HepG2 (cell line): ENCODE data around the gene INSYN2B. TPM values are rescaled to one million over a fixed set of nuclear protein-coding genes. Genes with fewer than 3 reads are reported as not detected.

Experiments
- ATAC-seq: fragments of 200-7000 bp; cut with Tn5 transposase; 3 replicates; pipeline ENCODE4 v1.9.1; 2020; ENCODE audit warnings: mild to moderate bottlenecking, moderate library complexity
- BruUV-seq: library from RNA; stranded (reverse); fragments of 400-500 nt; replicated peaks from 2 replicates; lab custom pipeline; 2021; lab: Mats Ljungman, UMichigan
- CTCF ChIA-PET: fragments of 300-600 bp; formaldehyde crosslinking; extraction: SDS; loops from one replicate; lab custom pipeline; 2021; ENCODE audit warnings: low total read pairs, inconsistent platforms, low intra/inter-chr PET ratio; lab: Yijun Ruan, JAX
- POLR2A ChIA-PET: fragments of 350-600 bp; sonication (Branson Sonifier 250); formaldehyde crosslinking; loops from one replicate; lab custom pipeline; 2020; ENCODE audit warnings: antibody characterized with exemption, inconsistent platforms; lab: Yijun Ruan, JAX
- DNase-seq: peaks from one replicate; pipeline ENCODE4 v3.0.0-alpha.2; 2015; ENCODE audit warnings: low spot score
- FAIRE-seq: peaks from 3 replicates; lab custom pipeline; 2011; peaks lifted over from hg19 to GRCh38; lab: Jason Lieb, UNC
- H2AFZ ChIP-seq: one replicate; pipeline ENCODE4 v1.6.1; 2011; ENCODE audit warnings: low read length, inconsistent platforms
- H3K27ac ChIP-seq: fragments of 300-600 bp; 3 replicates; pipeline ENCODE4 v1.8.0; 2011; ENCODE audit warnings: mixed run types, mild to moderate bottlenecking, mixed read lengths, low read length, inconsistent platforms; ENCODE audit not compliant: insufficient read depth; ENCODE audit errors: extremely low read length
- H3K27me3 ChIP-seq, 2 experiments: fragments of 200-600 bp in 1 of 2; 2 replicates in 1 of 2; 3 replicates in 1 of 2; pipeline versions ENCODE4 v1.6.0 to v1.8.0; 2011; ENCODE audit warnings: low read length in 2 of 2, mild to moderate bottlenecking in 2 of 2, moderate library complexity in 2 of 2, inconsistent platforms in 1 of 2; ENCODE audit not compliant: insufficient read depth in 2 of 2, control insufficient read depth in 1 of 2
- H3K36me3 ChIP-seq, 2 experiments: fragments of 200-600 bp in 1 of 2; replicated peaks in 1 of 2; 2 replicates in 1 of 2; 3 replicates in 1 of 2; pipeline versions ENCODE4 v1.5.1 to v1.8.0; 2011; ENCODE audit warnings: low read length in 2 of 2, inconsistent platforms in 1 of 2; ENCODE audit not compliant: insufficient read depth in 2 of 2, control insufficient read depth in 1 of 2
- H3K4me1 ChIP-seq: 2 replicates; pipeline ENCODE4 v1.5.1; 2012; ENCODE audit warnings: low read length, inconsistent platforms; ENCODE audit not compliant: insufficient read depth
- H3K4me2 ChIP-seq: 2 replicates; pipeline ENCODE4 v1.6.0; 2011; ENCODE audit warnings: low read depth, low read length, inconsistent platforms
- H3K4me3 ChIP-seq, 3 experiments: fragments of 200-600 bp in 1 of 3; sonication (generic), shearing (Covaris generic) in 1 of 3; replicated peaks in 1 of 3; 2 replicates each; pipeline ENCODE4 v1.5.1; 2011 to 2016; ENCODE audit warnings: low read length in 3 of 3, inconsistent platforms in 2 of 3, low read depth in 2 of 3, mild to moderate bottlenecking in 2 of 3, control low read depth in 1 of 3, mixed read lengths in 1 of 3; ENCODE audit not compliant: insufficient read depth in 1 of 3
- H3K79me2 ChIP-seq: one replicate; pipeline ENCODE4 v1.6.1; 2011; ENCODE audit warnings: low read length, inconsistent platforms; ENCODE audit not compliant: insufficient read depth
- H3K9ac ChIP-seq: 2 replicates; pipeline ENCODE4 v1.6.0; 2011; ENCODE audit warnings: mild to moderate bottlenecking, low read depth, low read length, inconsistent platforms; ENCODE audit not compliant: insufficient read depth
- H3K9me3 ChIP-seq: 2 replicates; pipeline ENCODE4 v1.5.1; 2012; ENCODE audit warnings: mild to moderate bottlenecking, low read length
- H4K20me1 ChIP-seq: 2 replicates; pipeline ENCODE4 v1.6.0; 2011; ENCODE audit warnings: inconsistent platforms, mild to moderate bottlenecking, low read length, moderate library complexity; ENCODE audit not compliant: insufficient read depth
- HOXA7 ChIP-seq: sonication (generic); formaldehyde crosslinking; IDR thresholded peaks from 2 replicates; pipeline ENCODE4 v1.8.1; 2022; ENCODE audit warnings: mild to moderate bottlenecking, missing genetic modification reagents, moderate library complexity
- PHF20 ChIP-seq: sonication (generic); formaldehyde crosslinking; IDR thresholded peaks from 2 replicates; pipeline ENCODE4 v1.5.0; 2020; ENCODE audit warnings: mild to moderate bottlenecking, missing genetic modification reagents
- SSRP1 ChIP-seq: IDR thresholded peaks from 2 replicates; pipeline ENCODE4 v1.6.1; 2016; ENCODE audit warnings: control low read depth
- XBP1 ChIP-seq: sonication (generic); formaldehyde crosslinking; IDR thresholded peaks from 2 replicates; pipeline ENCODE4 v1.5.0; 2020; ENCODE audit warnings: missing genetic modification reagents
- ZFP82 ChIP-seq: sonication (generic); formaldehyde crosslinking; IDR thresholded peaks from 2 replicates; pipeline ENCODE4 v1.5.1; 2020; ENCODE audit warnings: mild to moderate bottlenecking, missing genetic modification reagents, borderline replicate concordance
- ZNF232 ChIP-seq: sonication (generic); formaldehyde crosslinking; IDR thresholded peaks from 2 replicates; pipeline ENCODE4 v1.4.0; 2020; ENCODE audit warnings: missing genetic modification reagents, borderline replicate concordance
- ZNF589 ChIP-seq: sonication (generic); formaldehyde crosslinking; conservative IDR thresholded peaks from 2 replicates; pipeline ENCODE4 v1.8.0; 2022; ENCODE audit warnings: mild to moderate bottlenecking, moderate library complexity, missing genetic modification reagents
- ZNF720 ChIP-seq: sonication (generic); formaldehyde crosslinking; IDR thresholded peaks from 2 replicates; pipeline ENCODE4 v1.4.0; 2020; ENCODE audit warnings: missing genetic modification reagents
- WGBS: methylation state at CpG from one replicate; pipeline ENCODE4 v1.1.6; 2017; ENCODE audit warnings: low lambda C conversion rate; 5-methylcytosine and 5-hydroxymethylcytosine counted together
- in situ Hi-C: cut with HindIII; loops from 2 replicates; pipeline ENCODE4 v1.10.0; 2017; ENCODE audit warnings: low pct_unique_long_range_greater_than_20kb; ENCODE audit not compliant: extremely low pct_ligation_motif_present
- intact Hi-C: fragments of 100-400 bp; cut with micrococcal nuclease; formaldehyde crosslinking; loops from one replicate; pipeline ENCODE4 v1.10.0; 2022; ENCODE audit not compliant: unreplicated experiment
- polyA plus RNA-seq, 8 experiments: library from polyadenylated mRNA; depleted of rRNA in 3 of 8; stranded (reverse) in 7 of 8; unstranded in 1 of 8; fragments of >200 nt; fragmentation: Illumina TruSeq in 4 of 8; extraction: Trizol in 4 of 8; gene quantifications; 2 replicates each; pipeline versions ENCODE4 v1.2.1 to v1.2.3, GENCODE V29; 2011 to 2016; ENCODE audit warnings: low read depth in 4 of 8, missing spikeins in 1 of 8, mixed read lengths in 1 of 8; ENCODE audit not compliant: insufficient read depth in 1 of 8
- total RNA-seq, 5 experiments: library from RNA; depleted of rRNA; stranded (reverse); fragments of >200 nt; fragmentation: Illumina TruSeq; extraction: Trizol; gene quantifications; 2 replicates each; pipeline ENCODE4 v1.2.3, GENCODE V29; 2016; ENCODE audit warnings: low read depth in 1 of 5
- TF ChIP-seq, protein P1 (sequence below): sonication (generic); formaldehyde crosslinking; IDR thresholded peaks from 2 replicates; pipeline ENCODE4 v1.5.1; 2020; ENCODE audit warnings: mild to moderate bottlenecking, missing genetic modification reagents
- TF ChIP-seq, protein P2 (sequence below): sonication (generic); formaldehyde crosslinking; IDR thresholded peaks from 2 replicates; pipeline ENCODE4 v1.4.0; 2020; ENCODE audit warnings: mild to moderate bottlenecking, missing genetic modification reagents
- TF ChIP-seq, protein P3 (sequence below): sonication (generic); formaldehyde crosslinking; IDR thresholded peaks from 2 replicates; pipeline ENCODE4 v1.4.0; 2020; ENCODE audit warnings: mild to moderate bottlenecking, missing genetic modification reagents

INSYN2B gene
- total and polyA plus RNA-seq, 2 of the 13 experiments (the other 11 are each of a cell fraction or from before 2014, with no cell fraction given), result not detected

DNA sequence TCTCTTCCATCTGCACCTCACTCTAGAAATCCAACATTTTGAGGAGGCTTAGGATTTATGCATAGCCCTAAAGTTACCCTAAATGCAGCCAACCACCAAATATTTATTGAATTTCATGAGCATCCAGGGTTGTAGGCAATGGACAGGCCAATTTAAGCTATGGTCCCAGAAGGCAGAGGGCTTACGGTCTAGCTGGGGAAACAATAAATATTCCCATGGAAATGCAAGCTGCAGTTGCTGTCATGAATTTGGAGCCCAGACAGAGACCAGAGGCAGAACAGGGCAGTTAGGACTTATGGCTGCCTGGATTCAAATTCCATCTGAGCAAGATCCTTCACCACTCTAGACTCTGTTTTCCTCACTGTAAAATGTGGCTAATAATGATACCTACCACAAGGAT lies 9.1 kb upstream of the INSYN2B start:
- intact Hi-C loops (no loop called here), in situ Hi-C loops (no loop called here)
- Histone ChIP-seq H3K9ac (no peak overlapping the region), H3K4me2 (no peak overlapping the region), H3K9me3 (no peaks in the 10 kb centered on the region), H3K27me3 (peaks cover 0 to 3% of the 10 kb centered on the region in 2 experiments; a peak in 1 of 5 replicates), H3K79me2 (no peaks in the 10 kb centered on the region), H3K36me3 (no peaks in the 10 kb centered on the region), H2AFZ (no peak overlapping the region), H4K20me1 (no peaks in the 10 kb centered on the region), H3K4me1 (no peaks in the 10 kb centered on the region), H3K27ac (no peak overlapping the region), H3K4me3 (no peak overlapping the region)
- CTCF ChIA-PET, result no interaction called here
- POLR2A ChIA-PET, result no interaction called here
- TF ChIP-seq PHF20 (CRISPR knock-in tag) (no peak), HOXA7 (CRISPR knock-in tag) (no peak), ZNF589 (no peak), XBP1 (no peak), SSRP1 (CRISPR knock-in tag) (no peak), ZNF720 (CRISPR knock-in tag) (no peak), ZNF232 (CRISPR knock-in tag) (no peak), ZFP82 (CRISPR knock-in tag) (no peak)
- TF ChIP-seq, protein P1, sequence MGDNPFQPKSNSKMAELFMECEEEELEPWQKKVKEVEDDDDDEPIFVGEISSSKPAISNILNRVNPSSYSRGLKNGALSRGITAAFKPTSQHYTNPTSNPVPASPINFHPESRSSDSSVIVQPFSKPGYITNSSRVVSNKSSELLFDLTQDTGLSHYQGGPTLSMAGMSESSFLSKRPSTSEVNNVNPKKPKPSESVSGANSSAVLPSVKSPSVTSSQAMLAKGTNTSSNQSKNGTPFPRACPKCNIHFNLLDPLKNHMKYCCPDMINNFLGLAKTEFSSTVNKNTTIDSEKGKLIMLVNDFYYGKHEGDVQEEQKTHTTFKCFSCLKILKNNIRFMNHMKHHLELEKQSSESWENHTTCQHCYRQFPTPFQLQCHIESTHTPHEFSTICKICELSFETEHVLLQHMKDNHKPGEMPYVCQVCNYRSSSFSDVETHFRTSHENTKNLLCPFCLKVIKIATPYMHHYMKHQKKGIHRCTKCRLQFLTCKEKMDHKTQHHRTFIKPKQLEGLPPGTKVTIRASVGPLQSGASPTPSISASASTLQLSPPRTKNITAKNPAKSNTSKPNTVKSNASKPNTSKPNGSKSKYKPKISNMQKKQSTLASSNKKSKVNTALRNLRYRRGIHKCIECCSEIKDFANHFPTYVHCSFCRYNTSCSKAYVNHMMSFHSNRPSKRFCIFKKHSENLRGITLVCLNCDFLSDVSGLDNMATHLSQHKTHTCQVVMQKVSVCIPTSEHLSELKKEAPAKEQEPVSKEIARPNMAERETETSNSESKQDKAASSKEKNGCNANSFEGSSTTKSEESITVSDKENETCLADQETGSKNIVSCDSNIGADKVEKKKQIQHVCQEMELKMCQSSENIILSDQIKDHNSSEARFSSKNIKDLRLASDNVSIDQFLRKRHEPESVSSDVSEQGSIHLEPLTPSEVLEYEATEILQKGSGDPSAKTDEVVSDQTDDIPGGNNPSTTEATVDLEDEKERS, result no peak
- TF ChIP-seq, protein P2, sequence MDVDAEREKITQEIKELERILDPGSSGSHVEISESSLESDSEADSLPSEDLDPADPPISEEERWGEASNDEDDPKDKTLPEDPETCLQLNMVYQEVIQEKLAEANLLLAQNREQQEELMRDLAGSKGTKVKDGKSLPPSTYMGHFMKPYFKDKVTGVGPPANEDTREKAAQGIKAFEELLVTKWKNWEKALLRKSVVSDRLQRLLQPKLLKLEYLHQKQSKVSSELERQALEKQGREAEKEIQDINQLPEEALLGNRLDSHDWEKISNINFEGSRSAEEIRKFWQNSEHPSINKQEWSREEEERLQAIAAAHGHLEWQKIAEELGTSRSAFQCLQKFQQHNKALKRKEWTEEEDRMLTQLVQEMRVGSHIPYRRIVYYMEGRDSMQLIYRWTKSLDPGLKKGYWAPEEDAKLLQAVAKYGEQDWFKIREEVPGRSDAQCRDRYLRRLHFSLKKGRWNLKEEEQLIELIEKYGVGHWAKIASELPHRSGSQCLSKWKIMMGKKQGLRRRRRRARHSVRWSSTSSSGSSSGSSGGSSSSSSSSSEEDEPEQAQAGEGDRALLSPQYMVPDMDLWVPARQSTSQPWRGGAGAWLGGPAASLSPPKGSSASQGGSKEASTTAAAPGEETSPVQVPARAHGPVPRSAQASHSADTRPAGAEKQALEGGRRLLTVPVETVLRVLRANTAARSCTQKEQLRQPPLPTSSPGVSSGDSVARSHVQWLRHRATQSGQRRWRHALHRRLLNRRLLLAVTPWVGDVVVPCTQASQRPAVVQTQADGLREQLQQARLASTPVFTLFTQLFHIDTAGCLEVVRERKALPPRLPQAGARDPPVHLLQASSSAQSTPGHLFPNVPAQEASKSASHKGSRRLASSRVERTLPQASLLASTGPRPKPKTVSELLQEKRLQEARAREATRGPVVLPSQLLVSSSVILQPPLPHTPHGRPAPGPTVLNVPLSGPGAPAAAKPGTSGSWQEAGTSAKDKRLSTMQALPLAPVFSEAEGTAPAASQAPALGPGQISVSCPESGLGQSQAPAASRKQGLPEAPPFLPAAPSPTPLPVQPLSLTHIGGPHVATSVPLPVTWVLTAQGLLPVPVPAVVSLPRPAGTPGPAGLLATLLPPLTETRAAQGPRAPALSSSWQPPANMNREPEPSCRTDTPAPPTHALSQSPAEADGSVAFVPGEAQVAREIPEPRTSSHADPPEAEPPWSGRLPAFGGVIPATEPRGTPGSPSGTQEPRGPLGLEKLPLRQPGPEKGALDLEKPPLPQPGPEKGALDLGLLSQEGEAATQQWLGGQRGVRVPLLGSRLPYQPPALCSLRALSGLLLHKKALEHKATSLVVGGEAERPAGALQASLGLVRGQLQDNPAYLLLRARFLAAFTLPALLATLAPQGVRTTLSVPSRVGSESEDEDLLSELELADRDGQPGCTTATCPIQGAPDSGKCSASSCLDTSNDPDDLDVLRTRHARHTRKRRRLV (CRISPR knock-in tag), result no peak
- TF ChIP-seq, protein P3, sequence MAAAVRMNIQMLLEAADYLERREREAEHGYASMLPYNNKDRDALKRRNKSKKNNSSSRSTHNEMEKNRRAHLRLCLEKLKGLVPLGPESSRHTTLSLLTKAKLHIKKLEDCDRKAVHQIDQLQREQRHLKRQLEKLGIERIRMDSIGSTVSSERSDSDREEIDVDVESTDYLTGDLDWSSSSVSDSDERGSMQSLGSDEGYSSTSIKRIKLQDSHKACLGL (CRISPR knock-in tag), result no peak
- FAIRE-seq (no peak), ATAC-seq (no peak), DNase-seq (no peak)
- WGBS, result 8% methylated on average over 1 of the region's 1 CpG
- no TSS peak for BruUV-seq
